ENCODE data around the gene B4GALNT3. TPM values are rescaled to one million over a fixed set of nuclear protein-coding genes. Genes with fewer than 3 reads are reported as not detected.
"Not testable (repeated sequence)": the region's sequence is repeated elsewhere in the genome, so short reads cannot be mapped to it uniquely, and the experiment has no call there.

The B4GALNT3 gene
- polyA plus RNA-seq, 3 donors: 0.56 to 6.3 (median 2.1) TPM

- WGBS, 3 donors: 85 to 86% (median 85%) methylated on average over 19 of the region's 19 CpGs
Measured at GRCh38 chr12:577994-578747, 118.4 kb downstream of the B4GALNT3 start.

DNA sequence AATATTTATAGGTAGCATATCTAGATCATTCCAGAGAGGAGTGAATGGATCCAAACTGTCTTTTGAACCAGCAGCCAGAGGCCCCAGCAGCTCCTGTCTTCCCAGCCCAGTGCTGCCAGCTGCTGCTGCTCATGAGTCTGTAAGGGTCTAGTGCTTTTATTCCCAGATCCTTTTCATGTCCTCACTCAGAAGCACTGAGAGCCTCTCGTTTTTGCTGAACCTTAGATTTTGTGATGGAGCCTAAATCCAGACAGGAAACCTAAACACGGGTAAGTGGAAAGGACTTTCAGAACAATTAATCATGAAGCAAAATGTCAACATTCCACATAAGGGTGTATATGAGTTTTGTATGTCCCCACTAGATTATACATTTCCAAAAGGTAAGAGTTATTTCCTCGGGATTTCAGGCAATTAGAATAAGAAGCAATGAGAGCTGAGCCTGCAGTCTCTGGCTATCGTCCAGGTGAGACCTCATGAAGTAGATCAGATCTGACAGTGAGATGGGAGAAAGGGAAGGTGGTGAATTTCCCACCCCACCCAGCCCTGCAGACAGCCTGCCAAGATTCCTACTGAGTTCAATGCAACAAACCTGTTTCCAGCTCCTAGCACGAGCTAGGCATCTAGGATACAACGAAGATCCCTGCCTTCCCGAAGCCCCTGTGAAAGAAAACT is 119.1 kb downstream of the B4GALNT3 start:
- 31 to 58% (median 55%) methylated on average over 7 of the region's 7 CpGs for WGBS, 3 donors
- no peak overlapping the region for H3K27ac ChIP-seq (ENCODE audit: low read depth, low read length)

More at GRCh38 chr12:577994-578747, 118.4 kb downstream of the B4GALNT3 start:
- not testable (repeated sequence) for H3K27ac ChIP-seq (ENCODE audit: low read depth, low read length)

- WGBS, 3 donors: 76 to 91% (median 89%) methylated on average over 9 of the region's 9 CpGs
- no peak overlapping the region for H3K27ac ChIP-seq (ENCODE audit: low read depth, low read length)
Measured at GRCh38 chr12:579420-580110, 119.8 kb downstream of the B4GALNT3 start.

DNA sequence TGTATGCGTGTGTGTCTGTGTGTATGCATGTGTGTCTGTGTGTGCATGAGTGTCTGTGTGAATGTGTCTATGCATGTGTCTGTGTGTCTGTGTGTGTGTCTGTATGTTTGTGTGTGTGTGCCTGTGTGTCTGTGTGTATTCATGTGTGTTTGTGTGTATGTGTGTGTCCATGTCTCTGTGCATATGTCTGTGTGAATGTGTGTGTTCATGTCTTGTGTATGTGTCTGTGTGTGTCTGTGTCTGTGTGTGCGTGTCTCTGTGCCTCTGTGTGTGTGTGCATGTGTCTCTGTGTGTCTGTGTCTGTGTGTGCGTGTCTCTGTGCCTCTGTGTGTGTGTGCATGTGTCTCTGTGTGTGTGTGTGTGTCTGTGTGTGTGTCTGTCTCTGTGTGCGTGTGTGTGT is 121.1 kb downstream of the B4GALNT3 start:
- H3K27ac ChIP-seq (ENCODE audit: low read depth, low read length): no peak overlapping the region
- 94 to 99% (median 96%) methylated on average over 4 of the region's 4 CpGs for WGBS, 3 donors

- 95 to 100% (median 96%) methylated on average over 5 of the region's 5 CpGs for WGBS, 3 donors
- no peak overlapping the region for H3K27ac ChIP-seq (ENCODE audit: low read depth, low read length)
Measured at GRCh38 chr12:581321-581720, 121.6 kb downstream of the B4GALNT3 start.

- WGBS, 3 donors: 81 to 84% (median 82%) methylated on average over 9 of the region's 9 CpGs
- H3K27ac ChIP-seq (ENCODE audit: low read depth, low read length): no peak overlapping the region
Measured at GRCh38 chr12:581746-582145, 122.0 kb downstream of the B4GALNT3 start.

DNA sequence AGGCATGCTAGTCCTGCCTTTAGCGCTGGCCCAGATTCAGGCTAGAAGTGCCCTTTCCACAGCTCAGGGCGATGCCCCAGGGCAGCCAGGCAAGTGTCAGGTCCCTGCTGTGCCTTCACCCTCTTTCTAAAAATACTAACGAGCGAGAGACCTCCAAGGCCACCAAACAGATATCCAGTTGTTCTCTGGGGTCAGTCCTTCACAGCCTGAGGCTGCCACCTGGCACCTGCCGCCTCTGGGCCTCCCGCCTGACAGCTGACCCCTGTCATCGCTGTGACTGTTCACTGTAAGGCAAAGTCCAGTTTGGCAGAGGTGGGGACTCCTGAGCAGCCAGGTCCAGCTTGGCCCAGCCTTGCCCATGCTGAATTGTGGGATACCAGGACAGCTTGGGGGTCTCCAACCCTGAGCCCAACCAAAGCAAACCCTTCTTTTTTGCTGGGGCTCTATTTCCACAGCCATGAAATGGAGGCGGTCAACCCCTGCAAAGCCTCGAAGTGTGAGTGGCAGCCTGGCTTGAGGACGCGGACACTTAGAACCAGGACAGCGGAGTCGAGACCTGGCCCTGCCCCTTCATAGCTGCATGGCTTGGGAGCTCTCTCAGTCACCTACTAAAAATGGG is 123.6 kb downstream of the B4GALNT3 start:
- 48 to 78% (median 76%) methylated on average over 13 of the region's 13 CpGs for WGBS, 3 donors

DNA sequence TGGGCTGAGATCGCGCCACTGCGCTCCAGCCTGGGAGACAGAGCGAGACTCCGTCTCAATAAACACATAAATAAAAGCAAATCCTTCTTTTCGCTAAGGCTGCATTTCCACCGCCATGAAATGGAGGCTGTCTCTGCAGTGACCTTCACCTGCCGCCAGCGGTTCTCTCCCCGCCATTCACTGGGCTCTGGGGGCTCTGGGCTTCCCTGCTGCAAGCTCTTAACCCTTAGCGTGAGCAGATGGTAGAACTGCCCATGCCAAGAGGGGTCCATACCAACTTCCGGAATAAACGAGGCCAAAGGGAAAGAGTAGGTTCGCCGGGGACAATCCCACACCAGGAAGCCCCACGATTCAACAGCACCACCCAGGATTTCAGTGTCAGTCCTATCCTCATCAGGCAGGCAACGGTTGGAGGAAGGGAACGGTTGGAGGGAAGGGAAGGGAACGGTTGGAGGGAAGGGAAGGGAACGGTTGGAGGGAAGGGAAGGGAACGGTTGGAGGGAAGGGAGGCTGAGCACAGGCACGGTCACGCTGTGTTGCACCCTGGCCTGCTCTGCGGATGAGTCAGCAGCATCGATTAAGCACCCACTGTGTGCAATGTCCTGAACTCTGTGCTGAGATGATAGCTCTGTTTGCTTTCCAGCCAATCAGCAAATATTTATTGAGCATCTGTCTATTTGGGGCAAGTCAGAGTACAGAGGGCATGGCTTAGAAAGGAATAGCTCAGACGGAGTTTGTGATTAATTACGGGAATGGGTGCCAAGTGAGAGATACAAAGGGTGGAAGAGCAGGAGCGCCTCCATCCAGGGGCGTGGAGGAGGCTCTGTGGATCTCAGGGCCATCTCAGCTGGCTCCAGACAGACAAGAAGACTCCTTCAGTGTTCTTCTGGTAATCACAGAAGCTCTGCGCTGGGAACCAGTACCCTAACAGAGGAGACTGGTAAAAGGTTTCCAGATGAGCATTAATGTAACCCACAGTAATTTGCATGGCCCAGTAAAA is 125.6 kb downstream of the B4GALNT3 start:
- H3K27ac ChIP-seq (ENCODE audit: low read depth, low read length): no peak overlapping the region
- WGBS, 3 donors: 76 to 88% (median 83%) methylated on average over 30 of the region's 30 CpGs

More for the DNA sequence above, 123.6 kb downstream of the B4GALNT3 start:
- no peak overlapping the region for H3K27ac ChIP-seq (ENCODE audit: low read depth, low read length)

DNA sequence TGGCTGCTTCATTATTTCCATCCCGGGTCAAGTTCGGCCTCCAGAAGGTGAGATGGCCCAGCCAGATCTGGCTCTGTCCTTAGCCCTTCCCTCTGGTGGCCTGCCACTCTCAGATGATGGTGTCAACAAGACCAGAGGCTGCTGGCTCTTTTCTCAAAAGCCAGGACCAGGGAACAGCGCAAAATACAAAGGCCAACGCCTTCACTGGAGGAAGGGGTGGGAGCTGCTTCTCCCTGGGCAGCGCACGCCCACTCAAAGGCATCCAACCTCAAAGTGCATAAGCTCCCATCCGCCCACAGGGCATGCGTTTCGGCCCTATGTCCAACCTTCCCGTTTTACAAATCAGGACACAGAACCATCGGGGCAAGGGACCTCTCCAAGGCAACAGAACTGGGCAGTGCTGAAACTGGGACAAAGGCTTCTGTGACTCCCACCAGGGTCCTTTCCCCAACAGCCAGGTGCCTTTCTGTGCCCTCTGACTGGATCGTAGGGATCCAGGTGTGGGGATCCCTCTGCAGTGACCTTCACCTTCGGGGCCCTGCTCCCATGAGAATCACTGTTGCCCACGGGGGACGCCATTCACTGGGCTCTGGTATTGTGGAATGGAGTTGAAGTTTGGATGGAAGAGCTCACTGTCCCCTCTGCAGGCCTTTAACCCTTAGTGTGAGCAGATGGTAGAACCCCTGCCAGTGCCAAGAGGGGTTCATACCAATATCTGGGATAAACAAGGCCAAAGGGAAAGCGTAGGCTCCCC is 126.8 kb downstream of the B4GALNT3 start:
- WGBS, 3 donors: 89 to 91% (median 90%) methylated on average over 16 of the region's 16 CpGs
- no peak overlapping the region for H3K27ac ChIP-seq (ENCODE audit: low read depth, low read length)

DNA sequence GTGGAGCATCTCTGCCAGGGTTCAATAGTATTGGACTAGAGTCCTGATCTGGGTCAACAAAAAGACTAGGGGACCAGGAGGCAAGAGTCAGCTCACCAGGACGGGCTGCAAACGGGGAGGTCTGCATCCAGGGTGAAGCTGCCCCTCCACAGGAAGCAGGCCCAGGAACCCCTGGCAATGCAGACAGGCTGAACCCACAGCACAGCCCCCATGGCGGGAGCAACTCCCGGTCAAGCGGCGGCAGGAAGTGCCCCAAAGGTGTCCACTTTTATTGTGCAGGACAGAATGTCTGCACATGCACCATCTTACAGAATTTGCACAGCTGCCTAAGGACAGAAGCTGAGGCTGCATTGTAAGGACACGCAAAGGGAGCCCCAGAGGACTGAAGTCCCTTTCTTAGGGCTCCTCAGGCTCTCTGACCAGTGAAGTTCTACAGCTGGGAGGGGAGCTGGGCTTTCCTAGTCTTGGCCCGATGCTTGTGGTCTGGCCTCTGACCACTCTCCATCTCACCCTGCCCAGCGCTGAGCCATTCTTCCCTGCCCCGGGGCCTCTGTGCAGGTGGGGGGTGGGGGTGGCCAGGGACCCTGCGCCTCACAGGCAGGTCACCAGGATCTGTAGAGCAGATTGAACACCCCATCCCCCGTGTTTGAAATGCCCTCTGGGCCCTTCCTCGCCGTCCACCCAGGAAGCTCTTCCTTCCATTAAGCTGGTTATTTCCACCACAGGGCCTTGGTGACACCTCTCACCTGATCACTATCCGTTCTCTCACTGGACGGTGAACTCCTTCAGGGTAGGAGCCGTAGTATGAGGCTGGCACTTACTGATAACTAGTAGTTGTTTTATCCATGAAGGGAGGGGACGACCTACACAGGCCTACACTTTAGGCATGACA is 127.6 kb downstream of the B4GALNT3 start:
- no peak overlapping the region for H3K27ac ChIP-seq (ENCODE audit: low read depth, low read length)
- 82 to 89% (median 84%) methylated on average over 18 of the region's 18 CpGs for WGBS, 3 donors

GRCh38 chr12:588024-588322 is 128.2 kb downstream of the B4GALNT3 start:
- 88 to 91% (median 90%) methylated on average over 9 to 10 of the region's 10 CpGs for WGBS, 3 donors
- no peak overlapping the region for H3K27ac ChIP-seq (ENCODE audit: low read depth, low read length)

- no peak overlapping the region for H3K27ac ChIP-seq (ENCODE audit: low read depth, low read length)
- WGBS, 3 donors: 97 to 99% (median 98%) methylated on average over 4 of the region's 4 CpGs
Measured at GRCh38 chr12:588646-589045, 128.9 kb downstream of the B4GALNT3 start.

DNA sequence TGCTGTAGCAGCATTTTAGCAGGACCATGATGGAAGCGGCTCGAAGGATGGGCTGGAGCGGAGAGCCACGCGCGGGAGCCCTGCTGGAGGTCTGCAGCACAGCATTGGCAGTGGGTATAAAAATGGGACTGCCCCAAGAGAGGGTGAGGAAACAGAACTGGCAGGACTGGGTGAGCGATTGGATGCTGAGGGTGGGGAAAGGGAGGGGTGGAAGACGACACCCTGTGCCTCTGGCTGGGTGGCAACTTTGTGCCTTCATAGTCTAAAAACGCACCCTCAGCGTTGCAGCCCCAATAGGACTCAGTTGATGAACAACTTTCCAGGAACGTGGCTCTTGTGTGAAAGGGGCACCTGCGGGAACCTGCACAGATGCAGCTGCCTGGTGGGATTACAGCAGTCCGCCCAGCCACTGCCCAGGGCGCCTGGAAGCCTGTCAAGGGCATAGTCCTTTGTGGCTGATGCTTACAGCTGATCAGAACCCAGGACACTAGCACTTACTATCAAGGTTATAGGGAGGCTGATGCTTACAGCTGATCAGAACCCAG is 130.5 kb downstream of the B4GALNT3 start:
- no peak overlapping the region for H3K27ac ChIP-seq (ENCODE audit: low read depth, low read length)
- WGBS, 3 donors: 71 to 89% (median 83%) methylated on average over 14 of the region's 14 CpGs

GRCh38 chr12:591167-592023 is 131.7 kb downstream of the B4GALNT3 start:
- H3K27ac ChIP-seq (ENCODE audit: low read depth, low read length): no peak overlapping the region
- 28 to 45% (median 39%) methylated on average over 16 of the region's 16 CpGs for WGBS, 3 donors

DNA sequence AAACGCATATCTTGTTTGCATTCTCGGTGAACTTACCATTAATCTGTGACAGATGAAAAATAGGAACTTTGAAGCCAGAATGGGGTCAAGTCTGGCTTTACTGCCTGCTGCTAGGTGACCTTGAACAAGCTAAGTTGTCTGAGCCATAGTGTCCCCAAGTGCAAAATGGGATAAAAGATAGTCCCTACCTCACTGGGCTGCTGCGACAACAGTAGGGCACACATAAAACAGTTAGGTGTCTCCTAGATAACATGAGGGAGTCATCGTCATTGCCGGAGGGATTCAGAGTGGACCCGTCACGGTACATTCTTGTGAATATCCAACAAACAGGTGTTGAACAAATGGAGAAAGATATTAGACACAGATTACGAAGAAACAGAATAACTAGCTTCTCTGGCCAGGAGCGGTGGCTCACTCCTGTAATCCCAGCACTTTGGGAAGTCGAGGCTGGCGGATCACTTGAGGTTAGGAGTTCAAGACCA is 132.3 kb downstream of the B4GALNT3 start:
- WGBS, 3 donors: 59 to 85% (median 84%) methylated on average over 11 of the region's 11 CpGs
- H3K27ac ChIP-seq (ENCODE audit: low read depth, low read length): no peak overlapping the region
